Measurements from ENCODE around the gene ZNF592. TPM values are rescaled to one million over a fixed set of nuclear protein-coding genes. Genes with fewer than 3 reads are reported as not detected.

Gene ZNF592
- total RNA-seq, 1 donor from 2014 or later: 31.5 TPM

DNA sequence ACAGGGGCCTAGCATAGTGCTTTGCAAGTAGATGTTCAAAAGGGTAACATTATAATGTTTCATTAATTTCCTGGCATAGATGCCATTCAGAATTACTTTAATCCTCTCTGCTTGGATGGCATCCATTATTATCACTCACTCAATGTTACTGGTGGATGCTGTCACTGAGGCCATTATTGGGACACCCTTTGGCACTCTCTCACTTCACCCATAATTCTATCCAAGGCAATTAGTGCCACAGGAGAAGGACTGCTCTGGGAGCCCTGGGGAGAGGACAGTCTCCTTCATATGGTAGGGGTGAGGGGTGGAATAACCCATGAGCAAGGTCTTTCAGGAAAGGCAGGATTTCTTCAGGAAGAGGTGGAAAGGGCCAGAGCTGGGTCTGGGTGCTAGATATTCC, 107.4 kb downstream of the ZNF592 start:
- H3K27ac Mint-ChIP-seq (ENCODE audit: unreplicated experiment): no peak overlapping the region
- H3K4me3 Mint-ChIP-seq (ENCODE audit: unreplicated experiment): no peak overlapping the region
- H3K9me3 Mint-ChIP-seq (ENCODE audit: low read depth): no peaks in the 10 kb centered on the region
- peaks cover 10% of the 10 kb centered on the region for H3K36me3 Mint-ChIP-seq (ENCODE audit: low read depth)
- TF ChIP-seq, protein P1, sequence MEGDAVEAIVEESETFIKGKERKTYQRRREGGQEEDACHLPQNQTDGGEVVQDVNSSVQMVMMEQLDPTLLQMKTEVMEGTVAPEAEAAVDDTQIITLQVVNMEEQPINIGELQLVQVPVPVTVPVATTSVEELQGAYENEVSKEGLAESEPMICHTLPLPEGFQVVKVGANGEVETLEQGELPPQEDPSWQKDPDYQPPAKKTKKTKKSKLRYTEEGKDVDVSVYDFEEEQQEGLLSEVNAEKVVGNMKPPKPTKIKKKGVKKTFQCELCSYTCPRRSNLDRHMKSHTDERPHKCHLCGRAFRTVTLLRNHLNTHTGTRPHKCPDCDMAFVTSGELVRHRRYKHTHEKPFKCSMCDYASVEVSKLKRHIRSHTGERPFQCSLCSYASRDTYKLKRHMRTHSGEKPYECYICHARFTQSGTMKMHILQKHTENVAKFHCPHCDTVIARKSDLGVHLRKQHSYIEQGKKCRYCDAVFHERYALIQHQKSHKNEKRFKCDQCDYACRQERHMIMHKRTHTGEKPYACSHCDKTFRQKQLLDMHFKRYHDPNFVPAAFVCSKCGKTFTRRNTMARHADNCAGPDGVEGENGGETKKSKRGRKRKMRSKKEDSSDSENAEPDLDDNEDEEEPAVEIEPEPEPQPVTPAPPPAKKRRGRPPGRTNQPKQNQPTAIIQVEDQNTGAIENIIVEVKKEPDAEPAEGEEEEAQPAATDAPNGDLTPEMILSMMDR (IDR thresholded peaks at IDR 0.05): no peak
- no peaks in the 10 kb centered on the region for H3K4me1 Mint-ChIP-seq (ENCODE audit: low read depth)
- H3K27me3 Mint-ChIP-seq (ENCODE audit: low read depth): no peaks in the 10 kb centered on the region
- no peak for DNase-seq (ENCODE audit: low spot score)

Other genes with a start within 250 kb of the ZNF592 start
- gene ZSCAN2, start 147.6 kb upstream of the ZNF592 start, total RNA-seq: 8.8 to 11.9 TPM (median 10.5 TPM) in 3 replicates
- 13.6 to 21.9 TPM (median 17.0 TPM) in 3 replicates for gene WDR73, start 94.3 kb upstream of the ZNF592 start, total RNA-seq
- gene NMB, start 90.4 kb upstream of the ZNF592 start, total RNA-seq: 5.7 to 8.5 TPM (median 7.8 TPM) in 3 replicates
- 175 to 198 TPM (median 195 TPM) in 3 replicates for gene SEC11A, start 32.5 kb upstream of the ZNF592 start, total RNA-seq
- 0.56 to 6.4 TPM (median 4.2 TPM) in 3 replicates for gene ALPK3, start 68.8 kb downstream of the ZNF592 start, total RNA-seq
- gene SLC28A1, start 136.1 kb downstream of the ZNF592 start, total RNA-seq: not detected in 3 replicates
- gene PDE8A, start 233.3 kb downstream of the ZNF592 start, total RNA-seq: 21.1 to 23.8 TPM (median 22.7 TPM) in 3 replicates

All from chondrocyte (in vitro differentiated cells).